Mucosa of rectum (tissue), 2 donors: ENCODE results near the gene NOXO1.
"Not testable (repeated sequence)": the region's sequence is repeated elsewhere in the genome, so short reads cannot be mapped to it uniquely, and the experiment has no call there.

Experiments
- H3K27ac ChIP-seq, 2 donors: one replicate each; pipeline ENCODE4 v1.7.0; 2013; ENCODE audit warnings: inconsistent platforms in 2 of 2, low read depth in 2 of 2, low read length in 2 of 2
- H3K27me3 ChIP-seq, 2 donors: one replicate each; pipeline ENCODE4 v1.7.0; 2013; ENCODE audit warnings: low read length in 2 of 2; ENCODE audit not compliant: control insufficient read depth in 2 of 2, insufficient read depth in 2 of 2
- H3K36me3 ChIP-seq, 2 donors: one replicate each; pipeline ENCODE4 v1.7.0; 2013; ENCODE audit warnings: low read length in 2 of 2; ENCODE audit not compliant: control insufficient read depth in 2 of 2, insufficient read depth in 2 of 2
- H3K4me1 ChIP-seq, 2 donors: one replicate each; pipeline ENCODE4 v1.7.0; 2013; ENCODE audit warnings: low read length in 2 of 2, mild to moderate bottlenecking in 1 of 2; ENCODE audit not compliant: control insufficient read depth in 2 of 2, insufficient read depth in 2 of 2
- H3K4me3 ChIP-seq, 2 donors: one replicate each; pipeline ENCODE4 v1.7.0; 2013; ENCODE audit warnings: low read length in 2 of 2
- H3K9ac ChIP-seq, 2 donors: one replicate each; pipeline ENCODE4 v1.7.0; 2013; ENCODE audit warnings: low read length in 2 of 2, low read depth in 1 of 2, mild to moderate bottlenecking in 1 of 2
- H3K9me3 ChIP-seq, 2 donors: one replicate each; pipeline ENCODE4 v1.7.0; 2013; ENCODE audit warnings: low read length in 2 of 2; ENCODE audit not compliant: control insufficient read depth in 2 of 2
- donor health status: healthy.
- donor health status: Normal muscosa, but diverticular disease.

NOXO1 gene

GRCh38 chr16:1972490-1972877, 8.8 kb downstream of the NOXO1 start:
- peak overlapping the region in 1 of 2 donors; percentile 99 for H3K27ac ChIP-seq
- H3K27me3 ChIP-seq = no peaks in the 10 kb centered on the region
- no peaks in the 10 kb centered on the region for H3K9me3 ChIP-seq

GRCh38 chr16:1971796-1972489, 9.3 kb downstream of the NOXO1 start, which contains the start of gene TBL3:
Gene TBL3, plus strand, starts transcription at chr16:1972053. Its CDS starts 112 bp downstream, at chr16:1972165.
- peaks cover 11 to 12% of the 10 kb centered on the region in 2 donors for H3K4me1 ChIP-seq
- H3K9ac ChIP-seq = peak within 1 kb of the TSS; percentile 87 to 95
- peaks cover 25 to 27% of the 10 kb centered on the region in 2 donors for H3K36me3 ChIP-seq
- H3K27ac ChIP-seq = peak within 1 kb of the TSS; percentile 92 to 99
- H3K4me3 ChIP-seq = peak within 1 kb of the TSS; percentile 77 to 87
- no peaks in the 10 kb centered on the region for H3K9me3 ChIP-seq
- no peaks in the 10 kb centered on the region for H3K27me3 ChIP-seq

More at GRCh38 chr16:1972490-1972877, 8.8 kb downstream of the NOXO1 start:
- Histone ChIP-seq H3K9ac (peak overlapping the region; percentile 68 to 87), H3K4me3 (peak overlapping the region; percentile 77 to 87), H3K36me3 (peaks cover 28 to 29% of the 10 kb centered on the region in 2 donors), H3K4me1 (peaks cover 11 to 12% of the 10 kb centered on the region in 2 donors)

GRCh38 chr16:1968146-1968953, 12.9 kb downstream of the NOXO1 start:
- H3K4me1 ChIP-seq = peaks cover 27% of the 10 kb centered on the region in 2 donors

DNA sequence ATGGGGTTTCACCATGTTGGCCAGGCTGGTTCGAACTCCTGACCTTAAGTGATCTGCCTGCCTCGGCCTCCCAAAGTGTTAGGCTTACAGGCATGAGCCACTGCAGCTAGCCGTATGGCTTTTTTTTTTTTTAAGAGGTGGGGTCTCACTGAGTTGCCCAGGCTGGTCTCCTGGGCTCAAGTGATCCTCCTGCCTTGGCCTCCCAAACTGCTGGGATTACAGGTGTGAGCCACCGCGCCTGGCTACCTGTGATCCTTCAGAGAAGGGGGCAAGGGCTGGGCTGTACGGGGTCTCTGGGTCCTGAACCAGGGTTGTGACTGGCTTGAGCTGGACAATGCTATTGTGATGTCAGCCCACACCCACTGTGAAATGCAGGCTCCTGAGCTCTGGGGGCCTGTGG, 14.8 kb downstream of the NOXO1 start, which contains the start of gene RNF151:
TSS of gene RNF151 (plus strand) at position 397 of the 400 bp plus-strand sequence. CDS start 26 bp downstream, outside the sequence.
- no peaks in the 10 kb centered on the region for H3K27me3 ChIP-seq
- H3K4me1 ChIP-seq = peaks cover 23 to 25% of the 10 kb centered on the region in 2 donors
- H3K9ac ChIP-seq = peak within 1 kb of the TSS; percentile 85 to 96
- peak within 1 kb of the TSS; percentile 88 to 97 for H3K27ac ChIP-seq
- H3K4me3 ChIP-seq = peak within 1 kb of the TSS; percentile 64 to 87
- H3K36me3 ChIP-seq = peaks cover 14 to 16% of the 10 kb centered on the region in 2 donors
- H3K9me3 ChIP-seq = no peaks in the 10 kb centered on the region

More at GRCh38 chr16:1968146-1968953, 12.9 kb downstream of the NOXO1 start:
- no peak overlapping the region for H3K27ac ChIP-seq
- H3K36me3 ChIP-seq = peaks cover 0 to 3% of the 10 kb centered on the region in 2 donors
- H3K9me3 ChIP-seq = no peaks in the 10 kb centered on the region
- H3K9ac ChIP-seq = no peak overlapping the region
- no peak overlapping the region for H3K4me3 ChIP-seq
- H3K27me3 ChIP-seq = no peaks in the 10 kb centered on the region

DNA sequence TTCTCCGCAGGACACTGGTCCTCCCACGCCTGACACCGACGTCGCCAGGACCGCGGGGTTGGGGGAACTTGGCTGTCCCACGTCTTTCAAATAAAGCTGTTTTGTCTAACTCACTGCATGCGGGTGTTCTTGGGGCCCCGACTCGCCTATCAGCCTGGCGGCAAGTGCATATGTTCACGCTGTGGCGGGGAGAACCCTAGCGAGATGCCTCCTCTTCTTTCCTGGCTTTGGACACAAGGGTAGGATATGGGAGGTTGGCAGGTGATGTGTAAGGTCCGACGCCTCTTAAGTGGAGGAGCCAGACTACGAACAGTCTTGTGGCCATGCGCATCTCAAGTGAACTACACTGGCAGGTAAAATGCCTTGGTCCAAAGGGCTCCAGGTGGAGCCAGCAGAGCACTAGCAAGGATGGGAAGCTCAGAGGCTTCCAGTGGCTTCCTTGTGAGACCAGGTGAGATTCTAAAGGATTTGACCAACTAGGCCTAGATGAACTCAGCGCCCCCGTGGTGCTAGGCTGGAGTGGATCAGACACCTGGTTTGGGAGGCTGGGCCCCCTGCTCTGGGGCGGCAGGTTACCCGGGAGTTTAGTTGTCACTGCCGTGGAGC, 15.8 kb downstream of the NOXO1 start:
- Histone ChIP-seq H3K4me1 (peaks cover 23 to 24% of the 10 kb centered on the region in 2 donors), H3K9ac (peak overlapping the region; percentile 85 to 96), H3K4me3 (peak overlapping the region; percentile 64 to 87), H3K36me3 (peaks cover 14 to 21% of the 10 kb centered on the region in 2 donors), H3K9me3 (no peaks in the 10 kb centered on the region), H3K27me3 (no peaks in the 10 kb centered on the region), H3K27ac (peak overlapping the region; percentile 88 to 97)

DNA sequence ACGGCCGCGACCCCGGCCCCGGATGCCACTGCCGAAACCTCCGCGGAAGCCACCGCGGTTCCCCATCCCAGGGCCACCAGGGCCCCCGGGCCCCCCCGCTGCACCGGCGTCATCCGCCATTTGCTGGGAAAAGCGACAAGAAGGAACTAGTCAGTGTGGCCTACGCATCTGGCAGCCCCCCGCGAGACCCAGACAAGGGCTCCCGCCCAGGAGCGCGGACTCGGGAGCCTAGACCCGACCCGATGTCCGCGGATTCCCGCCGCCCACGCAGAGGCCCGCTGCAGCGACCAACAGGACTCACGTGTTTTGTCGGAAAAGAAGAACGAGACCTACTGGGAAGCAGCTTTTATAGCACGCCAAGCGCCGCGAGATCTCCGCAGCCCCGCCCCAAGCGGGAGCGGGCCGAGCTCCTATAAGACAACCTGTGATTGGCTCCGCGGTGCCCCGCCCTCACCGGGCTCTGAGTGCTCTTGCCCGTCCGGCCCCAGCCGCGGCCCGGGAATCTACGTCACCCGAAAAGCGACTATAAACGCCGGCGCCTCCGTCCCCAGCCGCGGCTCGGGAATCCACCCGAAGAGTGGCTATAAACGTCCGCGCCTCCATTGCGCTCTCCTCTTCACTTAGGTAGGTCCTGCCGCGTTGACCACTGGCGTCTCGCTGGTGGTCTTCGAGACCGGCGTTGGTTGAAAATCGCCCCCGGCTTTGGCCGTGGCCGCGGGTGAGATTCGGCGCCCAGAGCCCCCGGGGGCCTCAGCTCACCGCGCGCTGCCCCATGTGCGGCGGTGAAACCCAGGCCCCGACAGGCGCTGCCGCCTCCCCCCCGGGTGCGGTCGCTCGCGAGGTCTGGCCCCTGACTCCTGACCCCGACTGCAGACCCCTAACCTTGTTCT, 16.5 kb downstream of the NOXO1 start, which contains the start of gene RPS2:
TSS of gene RPS2 (minus strand) at position 321 of the 890 bp plus-strand sequence. CDS start at position 120, 201 bp downstream.
- Histone ChIP-seq H3K4me3 (peak within 1 kb of the TSS; percentile 64 to 87), H3K27me3 (no peaks in the 10 kb centered on the region), H3K9me3 (no peaks in the 10 kb centered on the region), H3K36me3 (peaks cover 14 to 21% of the 10 kb centered on the region in 2 donors), H3K9ac (peak within 1 kb of the TSS; percentile 85 to 96), H3K27ac (peak within 1 kb of the TSS; percentile 88 to 97), H3K4me1 (peaks cover 26 to 27% of the 10 kb centered on the region in 2 donors)

- no peaks in the 10 kb centered on the region for H3K9me3 ChIP-seq
- peak overlapping the region; percentile 88 to 97 for H3K27ac ChIP-seq
- peak overlapping the region; percentile 64 to 87 for H3K4me3 ChIP-seq
- H3K4me1 ChIP-seq = peaks cover 26 to 30% of the 10 kb centered on the region in 2 donors
- H3K9ac ChIP-seq = peak overlapping the region; percentile 53 to 85
- H3K27me3 ChIP-seq = no peaks in the 10 kb centered on the region
- H3K36me3 ChIP-seq = peaks cover 14 to 21% of the 10 kb centered on the region in 2 donors
Measured at GRCh38 chr16:1963806-1964505, 17.3 kb downstream of the NOXO1 start.

- peaks cover 14 to 21% of the 10 kb centered on the region in 2 donors for H3K36me3 ChIP-seq
- H3K27me3 ChIP-seq, H3K9me3 ChIP-seq, H3K27ac ChIP-seq, H3K4me3 ChIP-seq, H3K9ac ChIP-seq: not testable (repeated sequence)
- peaks cover 26 to 33% of the 10 kb centered on the region in 2 donors for H3K4me1 ChIP-seq
Measured at GRCh38 chr16:1962161-1963153, 18.8 kb downstream of the NOXO1 start.
